Measurements from ENCODE around the gene PALM. TPM values are rescaled to one million over a fixed set of nuclear protein-coding genes. Genes with fewer than 3 reads are reported as not detected.

PALM gene
- total RNA-seq, 4 donors from 2014 or later = 7.5 to 33.8 (median 21.6) TPM

DNA sequence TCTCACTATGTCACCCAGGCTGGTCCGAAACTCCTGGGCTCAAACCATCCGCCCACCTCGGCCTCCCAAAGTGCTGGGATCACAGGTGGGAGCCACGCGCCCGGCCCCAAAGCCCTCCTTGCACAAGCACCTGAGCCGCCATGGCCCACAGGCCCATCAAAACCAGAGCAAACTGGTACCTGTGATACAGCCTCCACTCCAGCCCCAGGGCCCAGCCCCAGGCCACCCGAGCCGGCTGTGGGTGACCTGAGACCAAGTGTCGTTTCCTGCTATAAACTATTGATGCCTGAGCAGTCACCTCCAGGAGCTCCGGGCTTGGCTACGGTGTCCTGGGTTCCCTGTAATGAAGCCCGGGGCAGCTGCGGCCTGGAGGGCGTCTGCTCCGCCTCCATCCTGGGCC lies 78.8 kb downstream of the PALM start:
- no peaks in the 10 kb centered on the region for H3K27me3 ChIP-seq
- DNase-seq = peak in 1 of 3 donors; percentile 34
- no peaks in the 10 kb centered on the region for H3K9me3 ChIP-seq
- no peak overlapping the region for H3K27ac ChIP-seq
- TF ChIP-seq POLR2A (IDR thresholded peaks at IDR 0.05) = no peak
- TF ChIP-seq, protein P1, sequence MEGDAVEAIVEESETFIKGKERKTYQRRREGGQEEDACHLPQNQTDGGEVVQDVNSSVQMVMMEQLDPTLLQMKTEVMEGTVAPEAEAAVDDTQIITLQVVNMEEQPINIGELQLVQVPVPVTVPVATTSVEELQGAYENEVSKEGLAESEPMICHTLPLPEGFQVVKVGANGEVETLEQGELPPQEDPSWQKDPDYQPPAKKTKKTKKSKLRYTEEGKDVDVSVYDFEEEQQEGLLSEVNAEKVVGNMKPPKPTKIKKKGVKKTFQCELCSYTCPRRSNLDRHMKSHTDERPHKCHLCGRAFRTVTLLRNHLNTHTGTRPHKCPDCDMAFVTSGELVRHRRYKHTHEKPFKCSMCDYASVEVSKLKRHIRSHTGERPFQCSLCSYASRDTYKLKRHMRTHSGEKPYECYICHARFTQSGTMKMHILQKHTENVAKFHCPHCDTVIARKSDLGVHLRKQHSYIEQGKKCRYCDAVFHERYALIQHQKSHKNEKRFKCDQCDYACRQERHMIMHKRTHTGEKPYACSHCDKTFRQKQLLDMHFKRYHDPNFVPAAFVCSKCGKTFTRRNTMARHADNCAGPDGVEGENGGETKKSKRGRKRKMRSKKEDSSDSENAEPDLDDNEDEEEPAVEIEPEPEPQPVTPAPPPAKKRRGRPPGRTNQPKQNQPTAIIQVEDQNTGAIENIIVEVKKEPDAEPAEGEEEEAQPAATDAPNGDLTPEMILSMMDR (IDR thresholded peaks at IDR 0.05) = no peak
- H3K4me1 ChIP-seq = peaks cover 0 to 15% (median 0%) of the 10 kb centered on the region in 4 donors
- H3K36me3 ChIP-seq = no peaks in the 10 kb centered on the region
- H3K4me3 ChIP-seq = no peak overlapping the region

DNA sequence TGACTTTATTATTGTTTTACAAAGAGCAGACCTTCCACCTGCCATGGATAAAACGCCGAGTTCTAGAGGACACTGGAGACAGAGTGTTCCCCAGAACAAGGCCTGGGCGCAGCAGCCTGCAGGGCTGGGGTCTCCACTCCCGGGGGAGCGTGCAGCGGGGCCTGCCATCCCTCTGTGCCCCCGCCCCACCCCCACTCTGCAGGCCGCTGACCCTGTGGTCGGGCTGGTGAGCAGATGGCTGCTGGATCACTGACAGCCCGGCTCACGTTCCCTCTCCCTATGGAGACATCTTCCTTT lies 79.9 kb downstream of the PALM start:
- no peaks in the 10 kb centered on the region for H3K27me3 ChIP-seq
- H3K4me1 ChIP-seq = peaks cover 0 to 10% (median 0%) of the 10 kb centered on the region in 4 donors
- peak overlapping the region in 2 of 4 donors; percentile 59 to 65 for H3K27ac ChIP-seq
- no peaks in the 10 kb centered on the region for H3K36me3 ChIP-seq
- no peak overlapping the region for H3K4me3 ChIP-seq
- no peak for DNase-seq
- TF ChIP-seq, protein P1 (IDR thresholded peaks at IDR 0.05) = no peak
- TF ChIP-seq POLR2A (IDR thresholded peaks at IDR 0.05) = no peak
- H3K9me3 ChIP-seq = no peaks in the 10 kb centered on the region

DNA sequence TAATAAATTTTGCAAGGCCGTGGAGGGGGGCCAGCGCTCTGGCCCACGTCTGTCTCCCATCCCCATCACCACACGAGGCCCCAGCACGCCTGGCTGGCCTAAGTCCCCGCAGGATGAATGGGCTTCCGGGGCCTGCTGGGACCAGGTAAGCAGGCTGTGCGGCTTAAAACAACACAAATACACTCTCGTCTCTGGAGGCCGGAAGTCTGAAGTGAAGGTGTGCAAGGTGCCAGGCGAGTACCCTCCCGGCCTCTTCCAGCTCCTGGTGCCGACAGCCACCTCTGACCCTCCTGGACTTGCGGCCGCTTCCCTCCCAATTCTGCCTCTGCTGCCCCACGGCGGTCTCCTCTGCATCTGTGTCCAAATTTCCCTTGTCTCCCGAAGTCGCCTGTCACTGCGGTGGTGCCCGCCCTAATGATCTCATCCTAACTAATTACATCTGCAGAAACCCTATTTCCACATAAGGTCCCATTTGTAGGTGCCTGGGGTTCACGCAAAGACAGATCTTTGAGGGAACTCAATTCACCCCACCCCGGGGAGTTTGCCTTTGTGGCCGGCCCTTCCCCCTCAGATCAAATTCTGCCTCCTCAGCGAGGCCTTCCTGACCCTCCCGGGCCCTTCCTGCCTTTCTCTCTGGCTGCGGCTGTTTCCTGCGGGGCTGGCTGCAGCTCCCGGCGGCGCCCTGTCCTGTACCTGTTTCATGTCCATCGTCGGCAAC lies 80.4 kb downstream of the PALM start:
- Histone ChIP-seq H3K4me1 (peaks cover 0 to 10% (median 0%) of the 10 kb centered on the region in 4 donors), H3K36me3 (no peaks in the 10 kb centered on the region), H3K4me3 (no peak overlapping the region), H3K27ac (peak overlapping the region in 2 of 4 donors; percentile 59 to 65), H3K9me3 (no peaks in the 10 kb centered on the region), H3K27me3 (no peaks in the 10 kb centered on the region)
- no peak for DNase-seq
- TF ChIP-seq, protein P1 (IDR thresholded peaks at IDR 0.05) = no peak
- no peak for TF ChIP-seq POLR2A (IDR thresholded peaks at IDR 0.05)

DNA sequence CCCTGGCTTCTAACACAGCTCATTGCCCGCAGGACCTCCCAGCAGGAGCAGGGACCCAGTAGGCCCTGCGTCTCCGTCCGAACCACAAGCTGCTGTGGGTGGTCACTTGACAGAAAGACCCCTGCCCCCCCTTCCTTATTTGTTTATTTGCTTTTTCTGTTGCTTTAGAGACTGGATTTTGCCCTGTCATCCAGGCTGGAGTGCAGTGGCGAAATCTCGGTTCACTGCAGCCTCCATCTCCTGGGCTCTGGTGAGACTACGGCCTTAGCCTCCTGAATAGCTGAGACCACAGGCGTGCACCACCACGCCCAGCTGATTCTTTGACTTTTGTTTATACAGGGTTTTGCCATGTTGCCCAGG lies 80.9 kb downstream of the PALM start:
- Histone ChIP-seq H3K27ac (peak overlapping the region in 2 of 4 donors; percentile 59 to 65), H3K36me3 (no peaks in the 10 kb centered on the region), H3K27me3 (no peaks in the 10 kb centered on the region), H3K9me3 (no peaks in the 10 kb centered on the region), H3K4me1 (peaks cover 0 to 10% (median 0%) of the 10 kb centered on the region in 4 donors), H3K4me3 (no peak overlapping the region)
- TF ChIP-seq, protein P1 (IDR thresholded peaks at IDR 0.05) = no peak
- TF ChIP-seq POLR2A (IDR thresholded peaks at IDR 0.05) = no peak
- DNase-seq = no peak

DNA sequence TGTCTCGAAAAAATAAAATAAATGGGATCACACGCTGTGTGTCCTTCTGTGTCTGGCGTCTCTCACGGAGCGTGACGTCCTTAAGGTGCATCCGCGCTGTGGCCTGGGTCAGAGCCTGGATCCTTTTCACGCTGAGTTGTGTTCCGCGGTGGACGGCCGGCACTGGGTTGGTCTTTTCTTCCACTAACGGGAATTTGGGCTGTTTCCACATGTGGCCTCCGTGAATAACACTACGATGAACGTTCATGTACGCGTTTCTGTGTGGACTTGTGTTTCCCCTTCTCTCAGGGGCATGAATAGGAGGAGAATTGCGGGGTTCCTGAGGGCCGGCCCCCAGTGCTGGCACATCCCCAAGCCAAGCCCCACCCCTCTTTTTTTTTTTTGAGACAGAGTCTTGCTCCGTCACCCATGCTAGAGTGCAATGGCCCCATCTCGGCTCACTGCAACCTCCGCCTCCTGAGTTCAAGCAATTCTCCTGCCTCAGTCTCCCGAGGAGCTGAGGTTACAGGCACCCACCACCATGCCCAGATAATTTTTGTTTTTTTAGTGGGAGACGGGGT lies 82.4 kb downstream of the PALM start:
- H3K27ac ChIP-seq = no peak overlapping the region
- H3K9me3 ChIP-seq = no peaks in the 10 kb centered on the region
- H3K27me3 ChIP-seq = no peaks in the 10 kb centered on the region
- no peak for DNase-seq
- H3K36me3 ChIP-seq = no peaks in the 10 kb centered on the region
- no peak overlapping the region for H3K4me3 ChIP-seq
- peaks cover 0 to 16% (median under 1%) of the 10 kb centered on the region in 4 donors for H3K4me1 ChIP-seq
- no peak for TF ChIP-seq POLR2A (IDR thresholded peaks at IDR 0.05)
- TF ChIP-seq, protein P1 (IDR thresholded peaks at IDR 0.05) = no peak
